Activated CD8-positive, alpha-beta memory T cell treated with anti-CD3 and anti-CD28 coated beads for 1 hour (primary cell): ENCODE measurements around the gene PCSK7.

Experiments
- DNase-seq, 2 donors: peaks; one replicate each; pipeline ENCODE4 v3.0.0-alpha.2; 2020; ENCODE audit warnings: low read depth in 1 of 2; ENCODE audit errors: extremely low read depth in 1 of 2

The PCSK7 gene

DNA sequence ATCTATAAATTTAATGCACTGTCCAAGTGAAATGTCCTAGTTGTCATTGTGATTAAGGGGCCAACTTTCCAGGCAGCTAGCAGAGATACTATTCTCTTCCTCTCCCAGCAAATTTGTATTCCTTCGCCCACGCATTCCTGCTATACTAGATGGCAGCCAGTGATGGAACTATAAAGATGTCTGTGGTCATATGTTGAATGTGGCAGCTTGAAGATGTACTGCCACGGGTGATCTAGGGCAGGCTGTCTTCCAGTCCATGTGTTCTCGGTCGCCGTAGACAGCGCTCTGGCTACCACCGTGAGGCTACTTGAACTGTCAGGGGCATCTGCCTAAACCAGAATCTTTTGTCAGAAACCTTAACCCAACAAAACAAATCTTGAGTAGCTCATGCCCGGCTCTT is 61.7 kb downstream of the PCSK7 start:
- no peak for DNase-seq

DNA sequence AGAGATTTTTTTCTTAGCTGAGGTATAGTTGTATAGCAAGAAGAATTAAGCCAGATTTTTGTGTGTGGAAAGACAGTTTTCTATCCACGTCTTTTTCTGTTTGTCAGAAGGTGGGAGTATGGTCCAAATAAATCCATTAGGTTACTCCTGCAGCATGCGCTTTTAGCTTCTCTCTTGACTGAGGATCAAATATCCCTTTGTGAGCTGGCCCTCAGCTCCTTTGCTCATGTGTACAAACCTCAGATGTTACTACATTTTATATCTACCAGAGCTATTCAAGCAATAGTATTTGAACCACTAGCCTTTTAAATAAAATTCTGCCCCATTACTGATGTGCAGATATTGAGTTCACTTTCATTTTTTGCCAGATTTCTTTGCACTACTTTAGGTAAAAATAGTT is 62.1 kb downstream of the PCSK7 start:
- no peak for DNase-seq

DNA sequence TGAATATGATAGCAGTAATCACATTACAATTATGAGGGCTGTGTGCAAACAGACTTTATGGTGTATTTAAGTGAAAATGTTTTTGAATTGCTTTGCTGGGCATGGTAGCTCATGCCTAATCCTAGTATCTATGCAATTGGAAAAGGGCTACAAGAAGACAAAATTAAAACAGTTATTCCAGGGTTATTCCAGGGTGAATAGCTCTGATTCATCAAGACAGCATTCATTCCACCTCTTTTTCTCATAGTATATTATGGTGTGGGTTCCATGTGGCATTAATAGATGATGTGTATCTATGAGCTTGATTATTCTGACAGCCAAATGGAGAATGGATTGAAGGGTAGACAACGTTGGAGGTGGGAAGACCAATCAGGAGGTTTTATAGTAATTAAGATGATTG is 65.4 kb downstream of the PCSK7 start:
- no peak for DNase-seq

DNA sequence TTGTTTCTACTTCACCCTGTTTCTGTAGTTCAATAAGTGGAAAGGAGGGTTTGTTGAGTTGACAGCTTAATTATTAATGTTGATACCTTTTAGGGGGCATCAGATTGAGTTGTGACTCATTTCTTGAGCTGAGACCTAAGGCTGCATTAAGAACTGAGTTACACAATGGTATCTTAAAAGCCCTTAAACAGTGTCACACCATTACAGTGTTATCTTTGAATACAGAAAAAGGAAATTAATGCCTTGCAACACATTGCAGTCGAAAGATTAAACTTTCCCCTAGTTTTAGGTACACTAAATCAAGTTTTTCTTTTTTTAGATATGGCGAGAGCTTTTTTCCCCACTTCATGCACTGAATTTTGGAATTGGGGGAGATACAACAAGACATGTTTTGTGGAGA is 71.0 kb downstream of the PCSK7 start:
- DNase-seq: no peak

DNA sequence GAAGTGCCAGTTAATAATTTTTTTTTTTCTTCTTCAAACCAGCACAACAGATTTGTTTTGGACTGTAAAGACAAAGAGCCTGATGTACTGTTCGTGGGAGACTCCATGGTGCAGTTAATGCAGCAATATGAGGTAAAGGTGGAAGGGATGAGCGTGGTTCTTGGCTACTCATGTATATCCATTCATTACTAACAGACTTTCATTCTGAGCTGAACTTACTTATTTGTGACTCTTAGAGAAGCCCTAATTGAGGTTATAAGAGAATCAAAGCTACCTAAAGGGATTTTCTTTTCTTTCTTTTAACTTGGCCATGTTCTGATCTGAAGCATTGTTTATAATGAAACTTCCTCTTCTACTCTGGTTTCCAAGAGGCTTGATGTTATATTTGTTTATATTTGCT is 72.0 kb downstream of the PCSK7 start:
- DNase-seq: no peak

DNA sequence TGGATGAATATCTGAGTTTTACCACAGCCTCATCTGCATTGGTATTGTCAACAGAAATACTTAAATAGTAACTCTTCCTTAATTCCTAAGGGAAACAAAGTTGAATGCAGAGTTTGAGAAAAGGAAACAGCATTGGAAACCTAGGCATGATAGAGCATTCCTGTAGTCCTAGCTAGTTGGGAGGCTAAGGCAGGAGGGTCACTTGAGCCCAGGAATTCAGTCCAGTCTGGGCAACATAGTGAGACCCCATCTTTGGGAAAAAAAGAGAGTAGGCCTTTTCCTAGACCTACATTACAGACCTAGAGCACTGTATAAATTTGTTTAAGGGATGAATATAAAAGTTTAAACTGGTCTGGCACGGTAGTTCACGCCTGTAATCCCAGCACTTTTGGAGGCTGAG is 74.4 kb downstream of the PCSK7 start:
- no peak for DNase-seq

DNA sequence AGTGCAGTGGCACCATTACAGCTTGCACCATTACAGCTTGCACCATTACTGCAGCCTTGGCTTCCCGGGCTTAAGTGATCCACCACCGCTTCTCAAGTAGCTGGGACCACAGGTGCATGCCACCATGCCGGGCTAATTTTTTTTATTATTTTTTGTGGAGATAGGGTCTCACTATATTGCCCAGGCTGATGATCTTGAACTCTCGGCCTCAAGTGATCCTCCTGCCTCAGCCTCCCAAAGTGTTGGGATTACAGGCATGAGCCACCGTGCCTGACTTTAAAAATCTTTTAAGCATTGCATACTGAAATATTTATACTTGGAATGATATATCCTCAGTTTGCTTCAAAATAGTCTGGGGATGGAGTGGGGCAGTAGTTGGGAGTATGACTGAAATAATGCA is 77.4 kb downstream of the PCSK7 start:
- DNase-seq: no peak
